ENCODE measurements around the gene MISP. TPM values are rescaled to one million over a fixed set of nuclear protein-coding genes. Genes with fewer than 3 reads are reported as not detected.
A peak's percentile ranks its signal among the peaks of the same experiment; 100 is the strongest.

Gene MISP
- total and polyA plus RNA-seq, 2 of the 13 experiments (the other 11 are each of a cell fraction or from before 2014, with no cell fraction given), result 0.67 to 1.3 TPM

DNA sequence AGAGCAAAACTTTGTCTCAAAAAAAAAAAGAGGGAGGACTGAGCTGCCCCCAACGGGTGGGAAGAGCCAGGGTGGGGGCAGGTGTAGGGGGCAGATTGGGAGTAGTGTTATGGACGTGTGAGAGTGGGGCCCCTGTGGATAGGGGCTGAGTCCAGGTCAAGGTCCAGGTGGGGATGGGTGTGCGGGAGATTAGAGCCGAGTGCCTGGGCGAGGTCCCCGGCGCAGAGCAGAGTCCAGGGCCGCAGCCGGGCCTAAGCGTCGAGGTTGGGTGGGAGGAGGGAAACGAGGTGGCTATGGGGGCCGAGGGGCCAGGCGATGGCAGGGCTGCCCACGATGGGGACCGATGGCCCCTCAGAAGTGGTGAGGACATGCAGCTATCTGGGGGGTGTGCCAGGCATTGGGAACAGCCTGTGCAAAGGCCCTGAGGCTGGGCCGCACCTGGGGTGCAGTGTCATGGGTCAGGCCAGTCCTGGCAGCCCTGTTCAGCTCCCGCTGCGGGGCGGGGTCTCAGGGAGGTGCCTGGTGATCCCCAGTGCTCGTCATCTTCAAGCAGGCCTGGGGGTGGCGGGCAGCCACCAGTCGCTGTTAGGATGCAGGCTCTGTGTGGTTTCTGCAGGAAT is 12.3 kb upstream of the MISP start (continued):
- TF ChIP-seq, protein P1, sequence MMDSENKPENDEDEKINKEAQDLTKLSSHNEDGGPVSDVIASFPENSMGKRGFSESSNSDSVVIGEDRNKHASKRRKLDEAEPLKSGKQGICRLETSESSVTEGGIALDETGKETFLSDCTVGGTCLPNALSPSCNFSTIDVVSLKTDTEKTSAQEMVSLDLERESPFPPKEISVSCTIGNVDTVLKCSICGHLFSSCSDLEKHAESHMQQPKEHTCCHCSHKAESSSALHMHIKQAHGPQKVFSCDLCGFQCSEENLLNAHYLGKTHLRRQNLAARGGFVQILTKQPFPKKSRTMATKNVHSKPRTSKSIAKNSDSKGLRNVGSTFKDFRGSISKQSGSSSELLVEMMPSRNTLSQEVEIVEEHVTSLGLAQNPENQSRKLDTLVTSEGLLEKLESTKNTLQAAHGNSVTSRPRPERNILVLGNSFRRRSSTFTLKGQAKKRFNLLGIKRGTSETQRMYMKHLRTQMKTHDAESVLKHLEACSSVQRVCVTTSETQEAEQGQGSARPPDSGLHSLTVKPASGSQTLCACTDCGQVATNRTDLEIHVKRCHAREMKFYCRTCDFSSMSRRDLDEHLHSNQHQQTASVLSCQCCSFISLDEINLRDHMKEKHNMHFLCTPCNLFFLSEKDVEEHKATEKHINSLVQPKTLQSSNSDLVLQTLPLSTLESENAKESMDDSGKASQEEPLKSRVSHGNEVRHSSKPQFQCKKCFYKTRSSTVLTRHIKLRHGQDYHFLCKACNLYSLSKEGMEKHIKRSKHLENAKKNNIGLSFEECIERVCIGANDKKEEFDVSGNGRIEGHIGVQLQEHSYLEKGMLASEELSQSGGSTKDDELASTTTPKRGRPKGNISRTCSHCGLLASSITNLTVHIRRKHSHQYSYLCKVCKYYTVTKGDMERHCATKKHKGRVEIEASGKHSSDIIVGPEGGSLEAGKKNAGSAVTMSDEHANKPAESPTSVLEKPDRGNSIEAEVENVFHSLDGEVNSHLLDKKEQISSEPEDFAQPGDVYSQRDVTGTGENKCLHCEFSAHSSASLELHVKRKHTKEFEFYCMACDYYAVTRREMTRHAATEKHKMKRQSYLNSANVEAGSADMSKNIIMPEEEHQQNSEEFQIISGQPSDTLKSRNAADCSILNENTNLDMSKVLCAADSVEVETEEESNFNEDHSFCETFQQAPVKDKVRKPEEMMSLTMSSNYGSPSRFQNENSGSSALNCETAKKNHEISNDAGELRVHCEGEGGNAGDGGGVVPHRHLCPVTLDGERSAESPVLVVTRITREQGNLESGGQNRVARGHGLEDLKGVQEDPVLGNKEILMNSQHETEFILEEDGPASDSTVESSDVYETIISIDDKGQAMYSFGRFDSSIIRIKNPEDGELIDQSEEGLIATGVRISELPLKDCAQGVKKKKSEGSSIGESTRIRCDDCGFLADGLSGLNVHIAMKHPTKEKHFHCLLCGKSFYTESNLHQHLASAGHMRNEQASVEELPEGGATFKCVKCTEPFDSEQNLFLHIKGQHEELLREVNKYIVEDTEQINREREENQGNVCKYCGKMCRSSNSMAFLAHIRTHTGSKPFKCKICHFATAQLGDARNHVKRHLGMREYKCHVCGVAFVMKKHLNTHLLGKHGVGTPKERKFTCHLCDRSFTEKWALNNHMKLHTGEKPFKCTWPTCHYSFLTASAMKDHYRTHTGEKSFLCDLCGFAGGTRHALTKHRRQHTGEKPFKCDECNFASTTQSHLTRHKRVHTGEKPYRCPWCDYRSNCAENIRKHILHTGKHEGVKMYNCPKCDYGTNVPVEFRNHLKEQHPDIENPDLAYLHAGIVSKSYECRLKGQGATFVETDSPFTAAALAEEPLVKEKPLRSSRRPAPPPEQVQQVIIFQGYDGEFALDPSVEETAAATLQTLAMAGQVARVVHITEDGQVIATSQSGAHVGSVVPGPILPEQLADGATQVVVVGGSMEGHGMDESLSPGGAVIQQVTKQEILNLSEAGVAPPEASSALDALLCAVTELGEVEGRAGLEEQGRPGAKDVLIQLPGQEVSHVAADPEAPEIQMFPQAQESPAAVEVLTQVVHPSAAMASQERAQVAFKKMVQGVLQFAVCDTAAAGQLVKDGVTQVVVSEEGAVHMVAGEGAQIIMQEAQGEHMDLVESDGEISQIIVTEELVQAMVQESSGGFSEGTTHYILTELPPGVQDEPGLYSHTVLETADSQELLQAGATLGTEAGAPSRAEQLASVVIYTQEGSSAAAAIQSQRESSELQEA (CRISPR knock-in tag; IDR thresholded peaks at IDR 0.05; ENCODE audit: not compliant biosample characterization), result no peak
- TF ChIP-seq ZNF543 (CRISPR knock-in tag; IDR thresholded peaks at IDR 0.05), result peak; percentile 82
- peak; percentile 74; the same call in 1 of the 2 replicates for TF ChIP-seq HMG20B (CRISPR knock-in tag; conservative IDR thresholded peaks at IDR 0.05)
- peak; percentile 78; the same call in 1 of the 2 replicates for TF ChIP-seq ZNF614 (CRISPR knock-in tag; IDR thresholded peaks at IDR 0.05; ENCODE audit: borderline replicate concordance)
- no peak for TF ChIP-seq ZNF558 (CRISPR knock-in tag; IDR thresholded peaks at IDR 0.05; ENCODE audit: borderline replicate concordance)
- TF ChIP-seq EZH2 (conservative IDR thresholded peaks at IDR 0.05; ENCODE audit: low read depth, low read length), result no peak
- TF ChIP-seq, protein P2, sequence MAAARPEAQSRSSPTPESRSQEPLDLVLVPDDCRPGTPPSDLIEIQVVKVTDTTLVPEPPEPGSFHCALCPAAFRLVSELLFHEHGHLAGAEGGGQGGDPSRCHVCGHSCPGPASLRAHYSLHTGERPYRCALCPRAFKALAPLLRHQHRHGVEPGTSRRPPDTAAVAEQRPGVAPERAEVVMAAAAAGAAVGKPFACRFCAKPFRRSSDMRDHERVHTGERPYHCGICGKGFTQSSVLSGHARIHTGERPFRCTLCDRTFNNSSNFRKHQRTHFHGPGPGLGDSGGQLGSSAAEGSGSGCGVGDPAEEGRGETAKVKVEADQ (CRISPR knock-in tag; IDR thresholded peaks at IDR 0.05; ENCODE audit: borderline replicate concordance), result peak; percentile 79
- no peak for TF ChIP-seq JARID2 (CRISPR knock-in tag; IDR thresholded peaks at IDR 0.05; ENCODE audit: insufficient replicate concordance)
- TF ChIP-seq, protein P3, sequence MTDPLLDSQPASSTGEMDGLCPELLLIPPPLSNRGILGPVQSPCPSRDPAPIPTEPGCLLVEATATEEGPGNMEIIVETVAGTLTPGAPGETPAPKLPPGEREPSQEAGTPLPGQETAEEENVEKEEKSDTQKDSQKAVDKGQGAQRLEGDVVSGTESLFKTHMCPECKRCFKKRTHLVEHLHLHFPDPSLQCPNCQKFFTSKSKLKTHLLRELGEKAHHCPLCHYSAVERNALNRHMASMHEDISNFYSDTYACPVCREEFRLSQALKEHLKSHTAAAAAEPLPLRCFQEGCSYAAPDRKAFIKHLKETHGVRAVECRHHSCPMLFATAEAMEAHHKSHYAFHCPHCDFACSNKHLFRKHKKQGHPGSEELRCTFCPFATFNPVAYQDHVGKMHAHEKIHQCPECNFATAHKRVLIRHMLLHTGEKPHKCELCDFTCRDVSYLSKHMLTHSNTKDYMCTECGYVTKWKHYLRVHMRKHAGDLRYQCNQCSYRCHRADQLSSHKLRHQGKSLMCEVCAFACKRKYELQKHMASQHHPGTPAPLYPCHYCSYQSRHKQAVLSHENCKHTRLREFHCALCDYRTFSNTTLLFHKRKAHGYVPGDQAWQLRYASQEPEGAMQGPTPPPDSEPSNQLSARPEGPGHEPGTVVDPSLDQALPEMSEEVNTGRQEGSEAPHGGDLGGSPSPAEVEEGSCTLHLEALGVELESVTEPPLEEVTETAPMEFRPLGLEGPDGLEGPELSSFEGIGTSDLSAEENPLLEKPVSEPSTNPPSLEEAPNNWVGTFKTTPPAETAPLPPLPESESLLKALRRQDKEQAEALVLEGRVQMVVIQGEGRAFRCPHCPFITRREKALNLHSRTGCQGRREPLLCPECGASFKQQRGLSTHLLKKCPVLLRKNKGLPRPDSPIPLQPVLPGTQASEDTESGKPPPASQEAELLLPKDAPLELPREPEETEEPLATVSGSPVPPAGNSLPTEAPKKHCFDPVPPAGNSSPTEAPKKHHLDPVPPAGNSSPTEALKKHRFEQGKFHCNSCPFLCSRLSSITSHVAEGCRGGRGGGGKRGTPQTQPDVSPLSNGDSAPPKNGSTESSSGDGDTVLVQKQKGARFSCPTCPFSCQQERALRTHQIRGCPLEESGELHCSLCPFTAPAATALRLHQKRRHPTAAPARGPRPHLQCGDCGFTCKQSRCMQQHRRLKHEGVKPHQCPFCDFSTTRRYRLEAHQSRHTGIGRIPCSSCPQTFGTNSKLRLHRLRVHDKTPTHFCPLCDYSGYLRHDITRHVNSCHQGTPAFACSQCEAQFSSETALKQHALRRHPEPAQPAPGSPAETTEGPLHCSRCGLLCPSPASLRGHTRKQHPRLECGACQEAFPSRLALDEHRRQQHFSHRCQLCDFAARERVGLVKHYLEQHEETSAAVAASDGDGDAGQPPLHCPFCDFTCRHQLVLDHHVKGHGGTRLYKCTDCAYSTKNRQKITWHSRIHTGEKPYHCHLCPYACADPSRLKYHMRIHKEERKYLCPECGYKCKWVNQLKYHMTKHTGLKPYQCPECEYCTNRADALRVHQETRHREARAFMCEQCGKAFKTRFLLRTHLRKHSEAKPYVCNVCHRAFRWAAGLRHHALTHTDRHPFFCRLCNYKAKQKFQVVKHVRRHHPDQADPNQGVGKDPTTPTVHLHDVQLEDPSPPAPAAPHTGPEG (CRISPR knock-in tag; IDR thresholded peaks at IDR 0.05), result no peak
- peak; percentile 93 for TF ChIP-seq ZNF263 (CRISPR knock-in tag; IDR thresholded peaks at IDR 0.05)
- peak; percentile 90 for TF ChIP-seq IRX3 (CRISPR knock-in tag; IDR thresholded peaks at IDR 0.05; ENCODE audit: borderline replicate concordance, low read depth)
- TF ChIP-seq ELF3 (CRISPR knock-in tag; IDR thresholded peaks at IDR 0.05), result peak; percentile 77
- TF ChIP-seq SP1 (IDR thresholded peaks at IDR 0.05), result no peak
- peak; percentile 74 for TF ChIP-seq SP1 (CRISPR knock-in tag; IDR thresholded peaks at IDR 0.05)
- no peak for TF ChIP-seq RFX3 (CRISPR knock-in tag; IDR thresholded peaks at IDR 0.05)
- peak; percentile 87 for TF ChIP-seq KDM4B (CRISPR knock-in tag; IDR thresholded peaks at IDR 0.05)

Measured in HepG2 (cell line).